GM12801 (cell line): ENCODE measurements around the gene FNDC3B.

Source experiments
- TF ChIP-seq, protein P1 (sequence below): IDR thresholded peaks from one replicate; pipeline ENCODE4 v1.5.1; 2011; ENCODE audit warnings: control low read depth; ENCODE audit not compliant: insufficient read length; ENCODE audit errors: extremely low read depth

Gene FNDC3B

DNA sequence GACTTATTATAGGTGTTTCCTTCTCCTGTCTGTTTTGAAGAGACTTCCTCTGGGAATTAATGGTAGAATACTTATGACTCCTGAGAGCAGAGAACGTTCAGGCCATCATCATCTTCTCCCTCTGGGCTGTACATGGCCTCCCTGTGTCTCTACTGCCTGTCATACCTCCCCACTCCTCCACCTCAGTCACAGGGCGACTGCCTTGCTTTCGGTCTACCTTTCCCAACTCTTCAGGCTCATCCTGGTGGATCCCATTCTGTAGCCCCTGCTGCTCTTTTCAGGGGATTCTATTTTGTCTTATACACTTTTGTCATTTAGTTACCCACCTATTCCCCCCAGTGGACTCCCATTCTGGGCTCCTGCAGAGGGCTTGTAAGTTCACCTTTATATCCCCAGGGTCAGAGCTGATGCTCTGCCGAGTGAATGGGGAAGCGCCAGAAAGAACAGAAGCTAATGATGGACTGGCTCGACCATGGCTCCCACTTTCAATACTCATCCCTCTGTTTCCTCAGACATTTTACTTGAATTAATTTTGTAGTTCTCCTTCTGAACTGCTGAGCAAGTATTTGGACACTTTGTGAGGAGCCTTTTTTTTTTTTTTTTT, 28.6 kb downstream of the FNDC3B start:
- TF ChIP-seq, protein P1, sequence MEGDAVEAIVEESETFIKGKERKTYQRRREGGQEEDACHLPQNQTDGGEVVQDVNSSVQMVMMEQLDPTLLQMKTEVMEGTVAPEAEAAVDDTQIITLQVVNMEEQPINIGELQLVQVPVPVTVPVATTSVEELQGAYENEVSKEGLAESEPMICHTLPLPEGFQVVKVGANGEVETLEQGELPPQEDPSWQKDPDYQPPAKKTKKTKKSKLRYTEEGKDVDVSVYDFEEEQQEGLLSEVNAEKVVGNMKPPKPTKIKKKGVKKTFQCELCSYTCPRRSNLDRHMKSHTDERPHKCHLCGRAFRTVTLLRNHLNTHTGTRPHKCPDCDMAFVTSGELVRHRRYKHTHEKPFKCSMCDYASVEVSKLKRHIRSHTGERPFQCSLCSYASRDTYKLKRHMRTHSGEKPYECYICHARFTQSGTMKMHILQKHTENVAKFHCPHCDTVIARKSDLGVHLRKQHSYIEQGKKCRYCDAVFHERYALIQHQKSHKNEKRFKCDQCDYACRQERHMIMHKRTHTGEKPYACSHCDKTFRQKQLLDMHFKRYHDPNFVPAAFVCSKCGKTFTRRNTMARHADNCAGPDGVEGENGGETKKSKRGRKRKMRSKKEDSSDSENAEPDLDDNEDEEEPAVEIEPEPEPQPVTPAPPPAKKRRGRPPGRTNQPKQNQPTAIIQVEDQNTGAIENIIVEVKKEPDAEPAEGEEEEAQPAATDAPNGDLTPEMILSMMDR, result no peak

DNA sequence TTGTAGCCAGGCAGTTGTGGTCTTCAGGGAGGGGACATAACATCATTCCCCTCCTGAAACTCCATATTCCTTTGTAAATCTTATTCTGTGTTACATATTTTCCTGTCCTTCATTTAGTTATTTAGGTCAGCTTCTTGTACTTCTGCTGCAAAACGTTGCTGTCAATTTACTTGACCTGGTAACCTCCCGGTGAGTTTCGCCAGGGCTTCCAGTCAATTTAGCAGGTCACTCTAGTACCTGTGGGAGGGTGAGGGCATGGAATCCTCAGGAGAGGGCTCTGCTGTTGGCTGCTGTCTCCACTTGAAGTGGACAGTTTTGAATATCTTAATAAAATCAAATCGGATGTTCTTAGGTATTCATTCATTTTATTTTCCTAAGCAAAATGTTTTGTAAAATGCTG, 29.6 kb downstream of the FNDC3B start:
- TF ChIP-seq, protein P1, result no peak

DNA sequence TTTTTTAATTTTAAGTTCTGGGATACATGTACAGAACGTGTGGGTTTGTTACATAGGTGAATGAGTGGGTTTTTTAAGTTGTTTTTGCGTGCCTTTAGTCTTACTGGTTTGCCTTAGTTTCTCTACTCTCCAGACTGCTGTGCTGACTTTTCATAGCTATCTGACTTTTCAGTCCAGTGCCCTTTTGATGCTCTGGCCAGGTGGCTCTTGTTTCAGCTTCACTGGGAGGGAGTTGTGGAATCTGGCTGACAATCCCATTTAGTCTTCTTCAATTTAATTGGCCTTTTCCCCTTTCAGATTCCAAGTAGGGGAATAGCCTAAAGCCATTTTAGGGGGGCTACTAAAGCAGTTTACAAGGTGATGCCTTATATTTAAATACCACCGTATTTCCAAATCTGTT, 30.1 kb downstream of the FNDC3B start:
- TF ChIP-seq, protein P1, result no peak

DNA sequence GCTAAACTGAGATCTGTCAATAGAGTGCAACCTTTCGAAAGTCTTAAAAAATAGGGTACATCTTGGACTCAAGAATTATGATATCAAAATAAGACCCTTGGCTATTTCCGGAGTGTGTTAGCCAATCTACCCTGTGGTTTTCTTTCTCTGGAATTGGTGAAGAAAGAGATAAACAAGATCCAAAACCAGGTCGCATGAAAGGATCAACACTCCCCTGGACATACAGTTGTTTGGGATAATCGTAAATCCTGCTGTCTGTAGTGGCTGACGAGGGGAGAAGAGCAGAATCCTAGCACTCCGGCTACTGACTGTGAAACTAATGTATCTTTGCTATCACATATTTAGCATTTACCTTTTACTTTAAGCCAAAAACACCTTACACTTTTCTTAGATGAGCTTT, 30.9 kb downstream of the FNDC3B start:
- TF ChIP-seq, protein P1, result no peak

DNA sequence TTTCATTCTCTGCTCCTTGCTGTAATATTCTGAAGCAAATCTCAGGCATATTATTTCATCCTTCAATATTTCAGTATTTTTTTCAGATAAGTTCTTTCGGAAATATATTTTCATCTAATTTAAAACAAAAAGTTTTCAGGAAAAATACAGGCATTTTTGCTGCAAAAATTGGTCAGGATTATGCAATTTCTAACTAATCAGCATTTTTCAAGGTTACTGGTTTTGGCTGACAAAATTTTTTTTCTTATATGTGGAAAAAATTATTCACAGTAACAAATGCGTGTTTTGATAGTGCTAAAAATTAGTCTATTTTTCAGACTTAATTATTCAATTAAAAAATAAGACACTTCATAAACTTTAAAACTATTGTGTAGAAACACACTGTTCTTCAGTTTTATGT, 31.4 kb downstream of the FNDC3B start:
- TF ChIP-seq, protein P1, result no peak

DNA sequence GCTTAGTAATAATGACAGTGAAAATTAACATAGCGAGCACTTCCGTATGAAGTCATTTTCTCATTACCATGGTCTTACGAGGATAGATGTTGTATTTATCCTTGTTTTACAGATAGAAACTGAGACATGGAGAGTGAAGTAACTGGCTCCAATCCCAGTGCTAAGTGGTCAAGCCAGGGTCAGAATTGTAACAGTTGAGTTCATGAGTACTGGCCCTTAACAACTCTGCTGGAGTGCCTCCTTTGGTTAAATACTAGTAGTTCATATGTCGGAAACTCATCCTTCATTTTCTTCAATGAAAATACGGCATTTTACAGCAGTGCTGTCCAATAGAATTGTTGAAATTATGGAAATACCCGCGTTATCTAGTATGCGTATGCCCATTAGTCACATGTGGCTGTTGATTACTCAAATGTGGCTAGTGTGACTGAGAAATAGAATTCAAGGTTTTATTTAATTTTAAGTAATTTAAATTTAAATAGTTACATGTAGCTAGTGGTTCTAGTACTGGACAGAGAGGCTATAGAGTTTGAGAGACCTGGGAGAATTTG, 32.5 kb downstream of the FNDC3B start:
- TF ChIP-seq, protein P1, result no peak

DNA sequence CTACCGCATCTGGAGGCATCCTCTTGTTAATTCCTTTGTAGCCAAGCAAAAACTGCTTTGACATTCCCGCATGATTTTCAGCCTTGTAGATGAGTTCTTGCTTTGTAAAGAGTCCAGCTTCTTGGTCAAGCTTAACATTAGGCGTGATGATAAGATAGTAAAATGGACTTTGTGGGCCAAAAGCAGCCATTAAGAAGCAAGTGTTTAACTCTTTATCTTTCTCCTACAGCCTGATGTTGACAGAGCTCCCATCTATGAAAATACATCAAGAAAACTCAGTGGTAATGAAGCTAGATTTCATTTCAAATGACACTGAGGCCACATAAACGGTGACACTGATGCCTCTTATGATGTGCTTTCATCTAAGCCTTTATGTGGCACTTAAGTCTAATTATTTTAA, 33.2 kb downstream of the FNDC3B start:
- TF ChIP-seq, protein P1, result no peak
